Measurements from ENCODE around the gene MTUS2. TPM values are rescaled to one million over a fixed set of nuclear protein-coding genes. Genes with fewer than 3 reads are reported as not detected.

MTUS2 gene
- total and polyA plus RNA-seq, 10 of the 15 experiments (the other 5 are each of a cell fraction or from before 2014, with no cell fraction given) = under 0.01 to 0.05 (median 0.02) TPM; not detected in 6

DNA sequence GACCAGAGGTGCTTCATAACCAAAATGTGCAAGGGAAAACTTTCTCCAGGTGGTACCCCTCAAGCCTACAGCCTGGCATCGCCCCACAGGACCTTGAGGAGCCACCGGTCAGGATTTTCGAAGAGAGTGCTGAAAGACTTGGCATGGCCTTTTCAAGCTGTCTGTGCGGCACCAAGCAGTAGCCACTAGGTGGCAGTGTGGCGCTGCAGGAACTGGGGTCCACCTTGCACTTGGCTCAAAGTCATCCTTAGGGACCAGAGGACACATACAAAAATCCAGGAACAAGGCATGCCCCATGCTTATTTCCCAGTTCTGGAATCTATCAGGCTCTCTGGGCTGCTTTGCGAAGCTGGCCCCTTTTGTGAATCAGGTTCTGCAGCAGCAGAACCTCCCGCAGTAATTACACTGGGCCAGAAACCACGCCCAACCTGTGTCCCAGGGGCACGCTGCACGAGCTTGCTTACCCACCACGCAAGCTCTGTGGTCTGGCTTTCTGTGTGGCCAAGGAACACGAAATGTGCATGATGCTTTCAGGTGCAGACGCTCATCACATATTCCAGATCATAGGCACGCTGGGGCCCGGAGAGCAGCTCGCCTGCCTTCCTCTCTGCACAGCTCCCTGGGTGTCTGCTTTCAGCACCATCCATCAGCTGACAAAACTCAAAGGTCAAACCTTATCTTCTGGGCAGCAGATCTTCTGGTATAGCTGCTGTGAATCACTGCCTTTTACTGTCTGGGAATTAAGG is 688.2 kb downstream of the MTUS2 start (continued):
- TF ChIP-seq, protein P1, sequence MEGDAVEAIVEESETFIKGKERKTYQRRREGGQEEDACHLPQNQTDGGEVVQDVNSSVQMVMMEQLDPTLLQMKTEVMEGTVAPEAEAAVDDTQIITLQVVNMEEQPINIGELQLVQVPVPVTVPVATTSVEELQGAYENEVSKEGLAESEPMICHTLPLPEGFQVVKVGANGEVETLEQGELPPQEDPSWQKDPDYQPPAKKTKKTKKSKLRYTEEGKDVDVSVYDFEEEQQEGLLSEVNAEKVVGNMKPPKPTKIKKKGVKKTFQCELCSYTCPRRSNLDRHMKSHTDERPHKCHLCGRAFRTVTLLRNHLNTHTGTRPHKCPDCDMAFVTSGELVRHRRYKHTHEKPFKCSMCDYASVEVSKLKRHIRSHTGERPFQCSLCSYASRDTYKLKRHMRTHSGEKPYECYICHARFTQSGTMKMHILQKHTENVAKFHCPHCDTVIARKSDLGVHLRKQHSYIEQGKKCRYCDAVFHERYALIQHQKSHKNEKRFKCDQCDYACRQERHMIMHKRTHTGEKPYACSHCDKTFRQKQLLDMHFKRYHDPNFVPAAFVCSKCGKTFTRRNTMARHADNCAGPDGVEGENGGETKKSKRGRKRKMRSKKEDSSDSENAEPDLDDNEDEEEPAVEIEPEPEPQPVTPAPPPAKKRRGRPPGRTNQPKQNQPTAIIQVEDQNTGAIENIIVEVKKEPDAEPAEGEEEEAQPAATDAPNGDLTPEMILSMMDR (IDR thresholded peaks at IDR 0.05 in 2 of 3, conservative IDR thresholded peaks at IDR 0.05 in 1 of 3; ENCODE audit: control insufficient read depth in 2 of 3, extremely low read depth in 1 of 3, insufficient read depth in 1 of 3, low read depth in 3 of 3, low read length in 3 of 3) = peak; percentile 86 to 98 (median 98)
- TF ChIP-seq NR2C2 (IDR thresholded peaks at IDR 0.05; ENCODE audit: borderline replicate concordance, control insufficient read depth, insufficient read length, low read depth) (no peak), SMC3 (IDR thresholded peaks at IDR 0.05; ENCODE audit: borderline replicate concordance, low read length) (peak; percentile 80), MYC (IDR thresholded peaks at IDR 0.05; ENCODE audit: insufficient read depth, insufficient read length, insufficient replicate concordance, low read length, severe bottlenecking) (no peak), IKZF2 (IDR thresholded peaks at IDR 0.05) (no peak), SUZ12 (IDR thresholded peaks at IDR 0.05; ENCODE audit: unreplicated experiment) (no peak), EZH2 (IDR thresholded peaks at IDR 0.05; ENCODE audit: borderline replicate concordance, control insufficient read depth, low read depth, low read length) (no peak), ZZZ3 (IDR thresholded peaks at IDR 0.05; ENCODE audit: control insufficient read depth, insufficient read length, low read depth) (no peak), RAD51 (IDR thresholded peaks at IDR 0.05) (no peak), ASH2L (IDR thresholded peaks at IDR 0.05; ENCODE audit: borderline replicate concordance, low read depth) (no peak)
- TF ChIP-seq, protein P2, sequence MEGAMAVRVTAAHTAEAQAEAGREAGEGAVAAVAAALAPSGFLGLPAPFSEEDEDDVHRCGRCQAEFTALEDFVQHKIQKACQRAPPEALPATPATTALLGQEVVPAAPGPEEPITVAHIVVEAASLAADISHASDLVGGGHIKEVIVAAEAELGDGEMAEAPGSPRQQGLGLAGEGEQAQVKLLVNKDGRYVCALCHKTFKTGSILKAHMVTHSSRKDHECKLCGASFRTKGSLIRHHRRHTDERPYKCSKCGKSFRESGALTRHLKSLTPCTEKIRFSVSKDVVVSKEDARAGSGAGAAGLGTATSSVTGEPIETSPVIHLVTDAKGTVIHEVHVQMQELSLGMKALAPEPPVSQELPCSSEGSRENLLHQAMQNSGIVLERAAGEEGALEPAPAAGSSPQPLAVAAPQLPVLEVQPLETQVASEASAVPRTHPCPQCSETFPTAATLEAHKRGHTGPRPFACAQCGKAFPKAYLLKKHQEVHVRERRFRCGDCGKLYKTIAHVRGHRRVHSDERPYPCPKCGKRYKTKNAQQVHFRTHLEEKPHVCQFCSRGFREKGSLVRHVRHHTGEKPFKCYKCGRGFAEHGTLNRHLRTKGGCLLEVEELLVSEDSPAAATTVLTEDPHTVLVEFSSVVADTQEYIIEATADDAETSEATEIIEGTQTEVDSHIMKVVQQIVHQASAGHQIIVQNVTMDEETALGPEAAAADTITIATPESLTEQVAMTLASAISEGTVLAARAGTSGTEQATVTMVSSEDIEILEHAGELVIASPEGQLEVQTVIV (IDR thresholded peaks at IDR 0.05; ENCODE audit: borderline replicate concordance, partially characterized antibody) = no peak
- TF ChIP-seq, protein P3, sequence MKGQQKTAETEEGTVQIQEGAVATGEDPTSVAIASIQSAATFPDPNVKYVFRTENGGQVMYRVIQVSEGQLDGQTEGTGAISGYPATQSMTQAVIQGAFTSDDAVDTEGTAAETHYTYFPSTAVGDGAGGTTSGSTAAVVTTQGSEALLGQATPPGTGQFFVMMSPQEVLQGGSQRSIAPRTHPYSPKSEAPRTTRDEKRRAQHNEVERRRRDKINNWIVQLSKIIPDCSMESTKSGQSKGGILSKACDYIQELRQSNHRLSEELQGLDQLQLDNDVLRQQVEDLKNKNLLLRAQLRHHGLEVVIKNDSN (IDR thresholded peaks at IDR 0.05; ENCODE audit: borderline replicate concordance, extremely low read length, insufficient read depth, low read depth, low read length) = no peak
- TF ChIP-seq, protein P4, sequence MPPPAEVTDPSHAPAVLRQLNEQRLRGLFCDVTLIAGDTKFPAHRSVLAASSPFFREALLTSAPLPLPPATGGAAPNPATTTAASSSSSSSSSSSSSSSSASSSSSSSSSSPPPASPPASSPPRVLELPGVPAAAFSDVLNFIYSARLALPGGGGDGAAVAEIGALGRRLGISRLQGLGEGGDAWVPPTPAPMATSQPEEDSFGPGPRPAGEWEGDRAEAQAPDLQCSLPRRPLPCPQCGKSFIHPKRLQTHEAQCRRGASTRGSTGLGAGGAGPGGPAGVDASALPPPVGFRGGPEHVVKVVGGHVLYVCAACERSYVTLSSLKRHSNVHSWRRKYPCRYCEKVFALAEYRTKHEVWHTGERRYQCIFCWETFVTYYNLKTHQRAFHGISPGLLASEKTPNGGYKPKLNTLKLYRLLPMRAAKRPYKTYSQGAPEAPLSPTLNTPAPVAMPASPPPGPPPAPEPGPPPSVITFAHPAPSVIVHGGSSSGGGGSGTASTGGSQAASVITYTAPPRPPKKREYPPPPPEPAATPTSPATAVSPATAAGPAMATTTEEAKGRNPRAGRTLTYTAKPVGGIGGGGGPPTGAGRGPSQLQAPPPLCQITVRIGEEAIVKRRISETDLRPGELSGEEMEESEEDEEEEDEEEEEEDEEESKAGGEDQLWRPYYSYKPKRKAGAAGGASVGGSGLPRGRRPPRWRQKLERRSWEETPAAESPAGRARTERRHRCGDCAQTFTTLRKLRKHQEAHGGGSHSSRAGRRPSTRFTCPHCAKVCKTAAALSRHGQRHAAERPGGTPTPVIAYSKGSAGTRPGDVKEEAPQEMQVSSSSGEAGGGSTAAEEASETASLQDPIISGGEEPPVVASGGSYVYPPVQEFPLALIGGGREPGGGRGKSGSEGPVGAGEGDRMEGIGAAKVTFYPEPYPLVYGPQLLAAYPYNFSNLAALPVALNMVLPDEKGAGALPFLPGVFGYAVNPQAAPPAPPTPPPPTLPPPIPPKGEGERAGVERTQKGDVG (CRISPR knock-in tag; IDR thresholded peaks at IDR 0.05) = no peak
- TF ChIP-seq, protein P5, sequence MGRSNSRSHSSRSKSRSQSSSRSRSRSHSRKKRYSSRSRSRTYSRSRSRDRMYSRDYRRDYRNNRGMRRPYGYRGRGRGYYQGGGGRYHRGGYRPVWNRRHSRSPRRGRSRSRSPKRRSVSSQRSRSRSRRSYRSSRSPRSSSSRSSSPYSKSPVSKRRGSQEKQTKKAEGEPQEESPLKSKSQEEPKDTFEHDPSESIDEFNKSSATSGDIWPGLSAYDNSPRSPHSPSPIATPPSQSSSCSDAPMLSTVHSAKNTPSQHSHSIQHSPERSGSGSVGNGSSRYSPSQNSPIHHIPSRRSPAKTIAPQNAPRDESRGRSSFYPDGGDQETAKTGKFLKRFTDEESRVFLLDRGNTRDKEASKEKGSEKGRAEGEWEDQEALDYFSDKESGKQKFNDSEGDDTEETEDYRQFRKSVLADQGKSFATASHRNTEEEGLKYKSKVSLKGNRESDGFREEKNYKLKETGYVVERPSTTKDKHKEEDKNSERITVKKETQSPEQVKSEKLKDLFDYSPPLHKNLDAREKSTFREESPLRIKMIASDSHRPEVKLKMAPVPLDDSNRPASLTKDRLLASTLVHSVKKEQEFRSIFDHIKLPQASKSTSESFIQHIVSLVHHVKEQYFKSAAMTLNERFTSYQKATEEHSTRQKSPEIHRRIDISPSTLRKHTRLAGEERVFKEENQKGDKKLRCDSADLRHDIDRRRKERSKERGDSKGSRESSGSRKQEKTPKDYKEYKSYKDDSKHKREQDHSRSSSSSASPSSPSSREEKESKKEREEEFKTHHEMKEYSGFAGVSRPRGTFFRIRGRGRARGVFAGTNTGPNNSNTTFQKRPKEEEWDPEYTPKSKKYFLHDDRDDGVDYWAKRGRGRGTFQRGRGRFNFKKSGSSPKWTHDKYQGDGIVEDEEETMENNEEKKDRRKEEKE (IDR thresholded peaks at IDR 0.05) = no peak
